Measurements from ENCODE around the gene ZNF609.

- no peak for TF ChIP-seq GATA2 (IDR thresholded peaks at IDR 0.05; ENCODE audit: low read depth, low read length)
- TF ChIP-seq GATA3 (IDR thresholded peaks at IDR 0.05; ENCODE audit: low read depth, low read length), result no peak
Observed at GRCh38 chr15:64571857-64572291, 111.5 kb downstream of the ZNF609 start.
